NCI-H510A (cell line): ENCODE measurements around the gene CCDC70.

Source experiments
- DNase-seq: peaks from one replicate; lab custom pipeline; 2025; lab: John Stamatoyannopoulos, UW

CCDC70 gene

GRCh38 chr13:51829568-51829899, 32.2 kb upstream of the CCDC70 start:
- DNase-seq = no peak

GRCh38 chr13:51831519-51831918, 30.2 kb upstream of the CCDC70 start:
- DNase-seq = no peak

GRCh38 chr13:51832471-51833152, 29.2 kb upstream of the CCDC70 start:
- no peak for DNase-seq

GRCh38 chr13:51833980-51834379, 27.8 kb upstream of the CCDC70 start:
- DNase-seq = no peak

DNA sequence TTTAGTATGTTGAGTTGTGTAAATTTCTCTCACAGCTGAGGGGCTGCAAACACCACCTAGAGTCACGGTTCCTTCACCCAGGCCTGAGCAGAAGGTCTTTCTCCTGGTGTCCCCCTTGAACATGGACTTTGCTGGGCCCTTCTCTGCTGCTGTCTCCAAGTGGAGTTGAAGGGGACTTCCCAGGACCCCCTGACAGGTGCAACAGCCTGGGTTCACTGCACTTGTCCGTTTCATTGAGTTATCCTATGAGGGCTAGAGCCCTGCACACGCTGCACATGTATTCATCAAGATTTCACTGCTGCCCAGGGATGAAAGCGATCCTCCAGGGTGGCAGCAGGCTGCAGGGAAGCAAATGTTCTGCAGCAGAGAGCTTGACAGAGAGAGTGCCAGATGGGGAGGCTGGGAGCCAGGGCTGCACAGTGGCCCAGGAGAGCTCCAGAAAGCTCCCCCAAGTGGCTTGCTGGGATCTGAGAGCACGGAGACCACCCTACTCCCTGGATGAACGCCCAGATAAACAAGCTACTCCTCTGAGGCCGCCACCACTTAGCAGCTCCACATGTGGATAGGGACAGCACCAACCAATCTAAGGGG, 27.1 kb upstream of the CCDC70 start:
- DNase-seq = no peak

- DNase-seq = no peak
Observed at GRCh38 chr13:51837016-51837415, 24.8 kb upstream of the CCDC70 start.

- DNase-seq = no peak
Observed at GRCh38 chr13:51838240-51838846, 23.4 kb upstream of the CCDC70 start.

DNA sequence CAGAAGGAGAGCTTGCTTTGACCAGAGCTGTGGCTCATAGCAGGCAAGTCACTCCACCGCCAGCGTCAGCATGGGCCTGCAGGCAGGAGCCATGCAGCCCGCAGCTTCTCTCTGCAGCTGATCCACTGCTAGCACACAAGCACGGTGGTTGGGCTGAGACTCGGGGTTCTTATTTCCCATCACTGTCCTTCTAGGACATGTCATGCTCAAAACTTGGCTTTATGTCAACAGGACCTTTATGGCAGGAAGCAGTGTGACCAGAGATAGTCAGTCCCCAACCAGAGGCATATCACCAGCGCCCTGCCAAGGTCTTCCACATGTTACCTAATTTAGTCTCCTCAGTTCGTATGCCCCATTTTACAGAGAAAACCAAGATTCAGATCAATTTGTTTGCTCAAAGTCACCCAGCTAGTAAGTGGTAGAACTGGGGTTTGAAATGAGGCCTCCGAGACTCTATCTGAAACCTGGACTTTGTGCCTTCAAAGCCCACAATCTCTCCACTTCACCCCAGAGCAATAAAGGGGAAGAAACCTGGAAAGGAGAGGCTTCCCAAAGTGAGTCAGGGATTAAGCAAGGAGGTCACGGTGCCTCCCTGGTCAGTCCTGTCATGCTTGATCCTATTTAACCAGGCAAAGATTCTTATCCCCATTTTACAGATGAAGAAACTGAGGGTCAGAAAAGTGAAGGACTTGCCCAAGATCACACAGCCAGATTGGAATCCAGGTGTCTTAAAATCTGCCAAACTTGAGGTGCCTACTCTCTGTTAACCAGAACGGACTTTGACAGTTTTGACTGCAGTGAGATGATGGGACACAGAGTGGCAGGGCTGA, 21.8 kb upstream of the CCDC70 start:
- no peak for DNase-seq

- no peak for DNase-seq
Observed at GRCh38 chr13:51840917-51841316, 20.9 kb upstream of the CCDC70 start.

DNA sequence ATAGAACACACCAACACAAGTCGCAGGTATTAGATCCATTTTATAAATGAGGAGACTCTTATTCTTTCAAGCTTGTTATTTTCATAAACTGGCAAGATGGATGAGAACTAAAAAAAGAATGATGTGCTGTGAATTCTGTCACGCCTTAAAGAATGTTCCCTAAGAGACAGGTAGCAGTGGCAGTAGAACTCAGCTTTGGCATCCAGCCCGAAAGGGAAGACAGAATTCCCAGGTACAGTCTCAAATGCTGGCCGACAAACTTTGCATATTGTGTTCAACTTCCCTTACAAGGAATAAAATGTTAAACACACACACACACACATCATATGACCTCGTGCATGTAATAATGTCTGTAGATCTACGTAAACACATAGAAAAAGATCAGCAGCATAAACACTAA, 20.0 kb upstream of the CCDC70 start:
- no peak for DNase-seq

- no peak for DNase-seq
Observed at GRCh38 chr13:51843529-51843928, 18.2 kb upstream of the CCDC70 start.

- no peak for DNase-seq
Observed at GRCh38 chr13:51844862-51845573, 16.8 kb upstream of the CCDC70 start, which contains the start of gene TMEM272. TMEM272 (minus strand) TSS chr13:51845177; CDS start chr13:51838530, 6,647 bp downstream.

- no peak for DNase-seq
Observed at GRCh38 chr13:51845574-51846318, 16.0 kb upstream of the CCDC70 start.

DNA sequence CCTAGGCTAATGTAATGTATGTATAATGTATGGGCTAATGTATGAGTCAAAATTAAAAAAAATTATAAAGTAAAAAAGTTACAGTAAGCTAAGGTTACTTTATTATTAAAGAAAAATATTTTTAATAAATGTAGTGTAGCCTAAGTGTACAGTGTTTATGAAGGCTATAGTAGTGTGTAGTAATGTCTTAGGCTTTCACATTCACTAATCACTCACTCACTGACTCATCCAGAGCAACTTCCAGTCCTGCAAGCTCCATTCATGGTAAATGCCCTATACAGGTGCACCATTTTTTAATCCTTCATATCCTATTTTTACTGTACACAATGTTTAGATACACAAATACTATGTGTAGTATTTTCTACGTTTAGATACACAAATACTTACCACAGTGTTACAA, 15.0 kb upstream of the CCDC70 start:
- DNase-seq = no peak

DNA sequence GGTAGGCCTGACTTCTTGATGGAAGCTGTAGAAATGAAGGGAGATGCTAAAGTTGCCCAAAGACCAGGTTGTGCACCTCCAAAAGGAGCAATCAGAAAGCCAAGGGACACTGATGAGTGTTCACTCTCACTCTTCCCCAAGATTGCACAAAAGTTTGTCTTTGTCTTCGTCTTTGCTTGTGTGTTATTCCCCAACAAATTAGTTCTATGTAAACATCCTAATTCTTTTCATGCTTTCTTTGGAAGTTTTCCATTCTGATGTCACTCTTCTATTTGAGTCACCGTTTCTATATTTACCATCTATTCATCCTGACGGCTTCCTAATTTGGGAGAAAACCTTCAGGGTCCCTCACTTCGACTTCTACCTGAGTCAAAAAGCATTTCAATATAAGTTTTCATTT, 13.1 kb upstream of the CCDC70 start:
- no peak for DNase-seq

GRCh38 chr13:51849145-51850101, 12.3 kb upstream of the CCDC70 start:
- no peak for DNase-seq

GRCh38 chr13:51856027-51856736, 5.6 kb upstream of the CCDC70 start:
- no peak for DNase-seq

- no peak for DNase-seq
Observed at GRCh38 chr13:51856998-51857397, 4.8 kb upstream of the CCDC70 start.

- DNase-seq = no peak
Observed at GRCh38 chr13:51858433-51859247, 3.1 kb upstream of the CCDC70 start.
